ENCODE results near the gene CACNA2D4.

- no peak for TF ChIP-seq POLR2A (IDR thresholded peaks at IDR 0.05)
- TF ChIP-seq, protein P1, sequence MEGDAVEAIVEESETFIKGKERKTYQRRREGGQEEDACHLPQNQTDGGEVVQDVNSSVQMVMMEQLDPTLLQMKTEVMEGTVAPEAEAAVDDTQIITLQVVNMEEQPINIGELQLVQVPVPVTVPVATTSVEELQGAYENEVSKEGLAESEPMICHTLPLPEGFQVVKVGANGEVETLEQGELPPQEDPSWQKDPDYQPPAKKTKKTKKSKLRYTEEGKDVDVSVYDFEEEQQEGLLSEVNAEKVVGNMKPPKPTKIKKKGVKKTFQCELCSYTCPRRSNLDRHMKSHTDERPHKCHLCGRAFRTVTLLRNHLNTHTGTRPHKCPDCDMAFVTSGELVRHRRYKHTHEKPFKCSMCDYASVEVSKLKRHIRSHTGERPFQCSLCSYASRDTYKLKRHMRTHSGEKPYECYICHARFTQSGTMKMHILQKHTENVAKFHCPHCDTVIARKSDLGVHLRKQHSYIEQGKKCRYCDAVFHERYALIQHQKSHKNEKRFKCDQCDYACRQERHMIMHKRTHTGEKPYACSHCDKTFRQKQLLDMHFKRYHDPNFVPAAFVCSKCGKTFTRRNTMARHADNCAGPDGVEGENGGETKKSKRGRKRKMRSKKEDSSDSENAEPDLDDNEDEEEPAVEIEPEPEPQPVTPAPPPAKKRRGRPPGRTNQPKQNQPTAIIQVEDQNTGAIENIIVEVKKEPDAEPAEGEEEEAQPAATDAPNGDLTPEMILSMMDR (IDR thresholded peaks at IDR 0.05) = no peak
Measured at GRCh38 chr12:1885082-1885596, 33.3 kb downstream of the CACNA2D4 start.
